H1 (cell line): ENCODE measurements around the gene GNAS. TPM values are rescaled to one million over a fixed set of nuclear protein-coding genes. Genes with fewer than 3 reads are reported as not detected.

ENCODE experiments used
- CTCF ChIA-PET: fragments of 300-600 bp; sonication (Branson Sonifier 250); formaldehyde crosslinking; loops from one replicate; lab custom pipeline; 2021; ENCODE audit not compliant: partially characterized antibody; lab: Charles Lee
- POLR2A ChIA-PET: fragments of 300-600 bp; sonication (Branson Sonifier 250); formaldehyde crosslinking; loops from one replicate; lab custom pipeline; 2021; ENCODE audit warnings: inconsistent platforms; ENCODE audit not compliant: partially characterized antibody; lab: Charles Lee
- DNase-seq, 2 experiments: peaks; one replicate each; pipeline versions ENCODE4 v3.0.0 to v3.0.0-alpha.2; 2010 to 2022; ENCODE audit warnings: low spot score in 2 of 2, low read depth in 1 of 2, mixed read lengths in 1 of 2
- FAIRE-seq: peaks from 2 replicates; lab custom pipeline; 2011; peaks lifted over from hg19 to GRCh38; lab: Jason Lieb, UNC
- H2AFZ ChIP-seq: 2 replicates; pipeline ENCODE4 v1.8.1; 2012; ENCODE audit warnings: low read length, inconsistent platforms
- H2AK5ac ChIP-seq: 2 replicates; pipeline ENCODE4 v1.6.1; 2013; ENCODE audit warnings: low read depth, low read length
- H2BK120ac ChIP-seq: replicated peaks from 2 replicates; pipeline ENCODE3; 2013; ENCODE audit warnings: low read depth, low read length, inconsistent platforms
- H2BK12ac ChIP-seq: 2 replicates; pipeline ENCODE4 v1.6.1; 2013; ENCODE audit warnings: low read depth, low read length
- H2BK15ac ChIP-seq: 2 replicates; pipeline ENCODE4 v1.6.1; 2013; ENCODE audit warnings: low read length
- H2BK20ac ChIP-seq: 2 replicates; pipeline ENCODE4 v1.6.1; 2013; ENCODE audit warnings: low read length
- H2BK5ac ChIP-seq: 2 replicates; pipeline ENCODE4 v1.6.1; 2013; ENCODE audit warnings: low read depth, low read length
- H3K14ac ChIP-seq: 2 replicates; pipeline ENCODE4 v1.6.1; 2013; ENCODE audit warnings: inconsistent platforms; ENCODE audit not compliant: insufficient read length
- H3K18ac ChIP-seq: 2 replicates; pipeline ENCODE4 v1.6.1; 2013; ENCODE audit warnings: low read length; ENCODE audit errors: extremely low read depth
- H3K23ac ChIP-seq: 2 replicates; pipeline ENCODE4 v1.6.1; 2013; ENCODE audit warnings: inconsistent platforms; ENCODE audit not compliant: insufficient read length
- H3K23me2 ChIP-seq: 2 replicates; pipeline ENCODE4 v1.6.1; 2013; ENCODE audit warnings: low read depth, low read length
- H3K27ac ChIP-seq: 2 replicates; pipeline ENCODE4 v1.6.1; 2011; ENCODE audit warnings: low read depth, low read length, inconsistent platforms
- H3K27me3 ChIP-seq, 4 experiments: replicated peaks in 1 of 4; 1 replicate in 1 of 4; 2 replicates in 3 of 4; pipeline versions ENCODE4 v1.6.1 to v1.8.1; 2011 to 2013; ENCODE audit warnings: low read length in 3 of 4, mild to moderate bottlenecking in 3 of 4, inconsistent platforms in 2 of 4, mixed read lengths in 2 of 4, moderate library complexity in 1 of 4; ENCODE audit not compliant: control insufficient read depth in 3 of 4, insufficient read depth in 3 of 4; ENCODE audit errors: extremely low read depth in 1 of 4
- H3K36me3 ChIP-seq, 4 experiments: 2 replicates each; pipeline versions ENCODE4 v1.6.1 to v1.8.1; 2011 to 2013; ENCODE audit warnings: mild to moderate bottlenecking in 4 of 4, low read length in 3 of 4, moderate library complexity in 2 of 4, control low read depth in 1 of 4, inconsistent platforms in 1 of 4; ENCODE audit not compliant: insufficient read depth in 4 of 4, control insufficient read depth in 2 of 4
- H3K4ac ChIP-seq: replicated peaks from 2 replicates; pipeline ENCODE3; 2013; ENCODE audit warnings: low read length, low read depth, mixed read lengths, inconsistent platforms; ENCODE audit not compliant: insufficient read length
- H3K4me1 ChIP-seq, 4 experiments: replicated peaks in 1 of 4; 1 replicate in 1 of 4; 2 replicates in 3 of 4; pipeline versions ENCODE4 v1.6.1 to v1.8.1; 2011 to 2013; ENCODE audit warnings: low read length in 3 of 4, inconsistent platforms in 2 of 4, mixed read lengths in 1 of 4; ENCODE audit not compliant: insufficient read depth in 4 of 4, control insufficient read depth in 3 of 4
- H3K4me2 ChIP-seq, 2 experiments: 2 replicates each; pipeline versions ENCODE4 v1.6.1 to v1.8.1; 2011 to 2013; ENCODE audit warnings: low read depth in 2 of 2, low read length in 2 of 2, control low read depth in 1 of 2, inconsistent platforms in 1 of 2, mild to moderate bottlenecking in 1 of 2; ENCODE audit not compliant: insufficient read depth in 1 of 2
- H3K4me3 ChIP-seq, 4 experiments: fragments of 200-600, 300-600 bp in 1 of 4; sonication (generic), shearing (Covaris generic), sonication (Bioruptor Twin) in 1 of 4; 2 replicates each; pipeline versions ENCODE4 v1.5.1 to v1.8.1; 2011 to 2016; ENCODE audit warnings: low read length in 4 of 4, low read depth in 3 of 4, control low read depth in 2 of 4, inconsistent platforms in 2 of 4, mild to moderate bottlenecking in 2 of 4, mixed read lengths in 1 of 4, moderate library complexity in 1 of 4; ENCODE audit not compliant: insufficient read depth in 2 of 4; ENCODE audit errors: extremely low read depth in 1 of 4
- H3K56ac ChIP-seq: replicated peaks from 2 replicates; pipeline ENCODE3; 2013; ENCODE audit warnings: low read depth, mild to moderate bottlenecking, mixed read lengths, low read length, inconsistent platforms; ENCODE audit not compliant: insufficient read length
- H3K79me1 ChIP-seq: 2 replicates; pipeline ENCODE4 v1.6.1; 2013; ENCODE audit warnings: low read depth, low read length, control low read depth
- H3K79me2 ChIP-seq, 2 experiments: 2 replicates each; pipeline versions ENCODE4 v1.6.1 to v1.8.1; 2012 to 2013; ENCODE audit warnings: low read length in 2 of 2, mild to moderate bottlenecking in 2 of 2, inconsistent platforms in 1 of 2; ENCODE audit not compliant: insufficient read depth in 2 of 2, control insufficient read depth in 1 of 2
- H3K9ac ChIP-seq, 4 experiments: replicated peaks in 1 of 4; 1 replicate in 1 of 4; 2 replicates in 3 of 4; pipeline versions ENCODE4 v1.6.1 to v1.8.1; 2011 to 2013; ENCODE audit warnings: low read depth in 3 of 4, low read length in 3 of 4, control low read depth in 2 of 4, mild to moderate bottlenecking in 2 of 4, moderate library complexity in 2 of 4, inconsistent platforms in 1 of 4; ENCODE audit errors: extremely low read depth in 1 of 4
- H3K9me3 ChIP-seq, 2 experiments: 2 replicates each; pipeline versions ENCODE4 v1.6.1 to v1.8.1; 2012 to 2013; ENCODE audit warnings: mild to moderate bottlenecking in 2 of 2, moderate library complexity in 2 of 2, control low read depth in 1 of 2, inconsistent platforms in 1 of 2, low read depth in 1 of 2, low read length in 1 of 2, mixed read lengths in 1 of 2; ENCODE audit not compliant: insufficient read depth in 2 of 2
- H4K20me1 ChIP-seq, 2 experiments: replicated peaks in 1 of 2; 2 replicates each; pipeline versions ENCODE3 to v1.8.1; 2011 to 2013; ENCODE audit warnings: inconsistent platforms in 2 of 2, low read length in 2 of 2, mild to moderate bottlenecking in 1 of 2; ENCODE audit not compliant: insufficient read depth in 2 of 2, control insufficient read depth in 1 of 2
- H4K5ac ChIP-seq: 2 replicates; pipeline ENCODE4 v1.6.1; 2013; ENCODE audit warnings: low read length, low read depth, mixed read lengths, inconsistent platforms; ENCODE audit not compliant: insufficient read length
- H4K8ac ChIP-seq: 2 replicates; pipeline ENCODE4 v1.8.0; 2013; ENCODE audit warnings: mild to moderate bottlenecking, moderate library complexity, low read length, inconsistent platforms; ENCODE audit not compliant: insufficient read depth; ENCODE audit errors: extremely low read depth
- H4K91ac ChIP-seq: replicated peaks from 2 replicates; pipeline ENCODE3; 2013; ENCODE audit warnings: low read length, mixed read lengths, inconsistent platforms; ENCODE audit not compliant: insufficient read length
- BACH1 ChIP-seq: IDR thresholded peaks from 2 replicates; pipeline ENCODE4 v1.6.1; 2012; ENCODE audit warnings: low read length, improper control_type of control experiment
- BRCA1 ChIP-seq: IDR thresholded peaks from 2 replicates; pipeline ENCODE4 v1.6.1; 2012; ENCODE audit warnings: low read depth, low read length, improper control_type of control experiment
- CEBPB ChIP-seq: IDR thresholded peaks from 2 replicates; pipeline ENCODE4 v1.6.1; 2012; ENCODE audit warnings: low read depth, low read length
- CHD2 ChIP-seq: IDR thresholded peaks from 2 replicates; pipeline ENCODE4 v1.6.1; 2012; ENCODE audit warnings: low read length, improper control_type of control experiment
- CREB1 ChIP-seq: IDR thresholded peaks from 2 replicates; pipeline ENCODE4 v1.6.1; 2012; ENCODE audit warnings: inconsistent platforms
- GABPA ChIP-seq: IDR thresholded peaks from 2 replicates; pipeline ENCODE4 v1.6.1; 2011; ENCODE audit warnings: mild to moderate bottlenecking, low read length, moderate library complexity, borderline replicate concordance; ENCODE audit not compliant: insufficient read depth
- HDAC6 ChIP-seq: IDR thresholded peaks from one replicate; pipeline ENCODE4 v1.7.1; 2012; ENCODE audit warnings: low read depth, mild to moderate bottlenecking, inconsistent platforms, low read length, moderate library complexity
- NANOG ChIP-seq: IDR thresholded peaks from 2 replicates; pipeline ENCODE4 v1.6.1; 2011; ENCODE audit warnings: low read length, low read depth, mild to moderate bottlenecking, inconsistent platforms; ENCODE audit not compliant: insufficient read depth, poor library complexity, severe bottlenecking
- POLR2A ChIP-seq, 2 experiments: IDR thresholded peaks; 1 replicate in 1 of 2; 2 replicates in 1 of 2; pipeline ENCODE4 v1.6.1; 2011; ENCODE audit warnings: low read depth in 2 of 2, low read length in 2 of 2, mild to moderate bottlenecking in 2 of 2; ENCODE audit errors: control extremely low read depth in 1 of 2
- RXRA ChIP-seq: IDR thresholded peaks from 2 replicates; pipeline ENCODE4 v1.6.1; 2011; ENCODE audit warnings: low read depth, mild to moderate bottlenecking, low read length, moderate library complexity; ENCODE audit not compliant: insufficient read depth
- TAF7 ChIP-seq: optimal IDR thresholded peaks from 2 replicates; pipeline ENCODE3; 2011; ENCODE audit warnings: low read depth, mild to moderate bottlenecking, inconsistent platforms, low read length, moderate library complexity, borderline replicate concordance
- WGBS, 2 experiments: shearing (Covaris generic) in 1 of 2; methylation state at CpG; one replicate each; pipeline versions ENCODE4 v1.1.6 to v1.1.7; 2013 to 2015; ENCODE audit warnings: low lambda C conversion rate in 2 of 2, mixed read lengths in 2 of 2, inconsistent platforms in 1 of 2, low coverage in 1 of 2, missing lambda C conversion rate in 1 of 2; ENCODE audit not compliant: insufficient replicate concordance in 2 of 2, insufficient coverage in 1 of 2, insufficient read length in 1 of 2; ENCODE audit errors: extremely low coverage in 1 of 2, missing lambda C conversion rate in 1 of 2; 5-methylcytosine and 5-hydroxymethylcytosine counted together
- polyA plus RNA-seq, 7 experiments: library from polyadenylated mRNA; depleted of rRNA in 3 of 7; stranded (reverse) in 5 of 7; unstranded in 2 of 7; fragments of >200 nt in 5 of 7; fragments of 200-250 nt in 2 of 7; gene quantifications; 1 replicate in 5 of 7; 2 replicates in 1 of 7; 4 replicates in 1 of 7; pipeline versions ENCODE4 v1.2.1 to v1.2.3, GENCODE V29; 2011 to 2013; ENCODE audit warnings: missing spikeins in 2 of 7, mixed read lengths in 2 of 7
- total RNA-seq: library from RNA; stranded (reverse); fragmentation: NEBNext Ultra II Directional; extraction: Animal tissue kit (Norgen Biotek cat#: 25700); gene quantifications from 2 replicates; pipeline ENCODE4 v1.2.1, GENCODE V29; 2021
- TF ChIP-seq, protein P1 (sequence below): IDR thresholded peaks from 2 replicates; pipeline ENCODE4 v1.6.1; 2011; ENCODE audit warnings: low read depth, mild to moderate bottlenecking, low read length; ENCODE audit not compliant: insufficient read depth

GNAS gene
- total and polyA plus RNA-seq, 2 of the 8 experiments (the other 6 are each of a cell fraction or from before 2014, with no cell fraction given) = 989 to 1,613 TPM

DNA sequence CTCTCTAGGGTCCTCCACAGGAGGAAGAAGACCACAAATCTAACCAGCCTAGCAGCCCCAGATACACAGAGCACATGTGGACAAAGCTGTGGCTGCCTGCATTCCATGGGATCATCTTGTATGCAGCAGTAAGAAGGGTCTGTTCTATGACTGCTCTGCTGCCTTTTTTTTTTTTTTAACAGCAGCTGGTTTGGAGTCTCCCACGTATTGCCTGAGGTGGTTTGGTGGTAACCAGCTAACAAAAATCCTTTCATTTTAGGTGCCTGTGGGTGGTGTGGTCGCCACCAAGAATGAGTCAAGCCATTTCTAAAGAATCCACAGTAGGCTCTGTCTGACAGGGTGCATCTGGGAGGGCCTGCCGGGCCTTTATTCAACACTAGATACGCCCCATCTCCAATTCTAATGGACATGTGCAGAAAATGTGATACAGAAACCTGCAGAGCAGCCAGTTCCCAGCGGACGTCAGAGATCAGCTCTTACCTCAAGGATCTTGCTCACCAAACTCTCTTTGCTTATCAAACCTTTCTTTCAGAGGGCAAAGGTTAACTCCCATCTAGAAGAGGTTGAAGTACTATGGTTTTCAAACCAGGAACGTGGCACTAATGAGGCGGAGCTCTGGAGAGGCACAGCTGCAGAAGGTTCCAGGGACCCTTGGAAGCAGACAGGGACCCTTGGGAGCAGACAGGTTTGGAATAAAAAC is 33.8 kb upstream of the GNAS start:
- Histone ChIP-seq H4K5ac (no peak overlapping the region), H2BK15ac (no peak overlapping the region), H3K9ac (no peak overlapping the region), H2BK20ac (no peak overlapping the region), H3K27ac (no peak overlapping the region), H3K14ac (no peak overlapping the region), H3K23me2 (no peaks in the 10 kb centered on the region), H3K27me3 (no peaks in the 10 kb centered on the region), H2BK5ac (no peak overlapping the region), H2AFZ (no peak overlapping the region), H3K18ac (no peak overlapping the region), H4K8ac (no peak overlapping the region), H4K91ac (no peak overlapping the region)
- no peak for FAIRE-seq
- POLR2A ChIA-PET = interaction anchor here (0.8 to 9.9 kb wide), 6 partner anchors 8 to 113 kb away, joined by 3 to 119 read pairs (median 4); no protein-coding TSS in a partner anchor
- WGBS, 2 experiments = 94% methylated on average over 8 of the region's 8 CpGs; no CpG with 5 or more reads in 1 of the 2 experiments
- TF ChIP-seq, protein P1, sequence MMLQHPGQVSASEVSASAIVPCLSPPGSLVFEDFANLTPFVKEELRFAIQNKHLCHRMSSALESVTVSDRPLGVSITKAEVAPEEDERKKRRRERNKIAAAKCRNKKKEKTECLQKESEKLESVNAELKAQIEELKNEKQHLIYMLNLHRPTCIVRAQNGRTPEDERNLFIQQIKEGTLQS = no peak
- TF ChIP-seq BACH1 = no peak
- TF ChIP-seq GABPA = no peak
- TF ChIP-seq CREB1 = no peak
- no peak for TF ChIP-seq CEBPB
- TF ChIP-seq RXRA = no peak
- TF ChIP-seq POLR2A (IDR thresholded peaks at IDR 0.05; ENCODE audit: control extremely low read depth in 1 of 2, low read depth in 2 of 2, low read length in 2 of 2) = no peak
- no peak for TF ChIP-seq CHD2
- no peak for TF ChIP-seq BRCA1
- no peak for TF ChIP-seq TAF7
- TF ChIP-seq NANOG = no peak
- TF ChIP-seq HDAC6 = no peak
- TF ChIP-seq, all 59 proteins: peak for 0
- H3K79me2 ChIP-seq = peaks cover 0 to 10% of the 10 kb centered on the region in 2 experiments; a peak in 1 of 4 replicates
- H3K4ac ChIP-seq = no peak overlapping the region
- CTCF ChIA-PET = interaction anchor here (0.9 to 1.6 kb wide), 5 partner anchors 16 to 337 kb away, joined by 3 to 7 read pairs (median 3); no protein-coding TSS in a partner anchor
- peaks cover 0 to 3% of the 10 kb centered on the region in 2 experiments; a peak in 1 of 4 replicates for H3K9me3 ChIP-seq
- H2BK120ac ChIP-seq = no peak overlapping the region
- H2AK5ac ChIP-seq = no peak overlapping the region
- H3K23ac ChIP-seq = no peak overlapping the region
- DNase-seq = no peak
- H2BK12ac ChIP-seq = no peak overlapping the region
- H4K20me1 ChIP-seq = peaks cover 0 to 8% of the 10 kb centered on the region in 2 experiments
- H3K4me3 ChIP-seq = no peak overlapping the region
- peaks cover 2 to 29% (median 11%) of the 10 kb centered on the region in 4 experiments; a peak in 5 of 8 replicates for H3K36me3 ChIP-seq
- H3K4me2 ChIP-seq = no peak overlapping the region
- H3K79me1 ChIP-seq = peaks cover 2% of the 10 kb centered on the region; the same call in 1 of the 2 replicates
- 0 out of 7 replicates have a peak, but pooled peaks cover 0 to 2% (median 0%) of the 10 kb centered on the region in 4 experiments for H3K4me1 ChIP-seq
- no peak overlapping the region for H3K56ac ChIP-seq
